ENCODE measurements around the gene SLC17A4.

The SLC17A4 gene

DNA sequence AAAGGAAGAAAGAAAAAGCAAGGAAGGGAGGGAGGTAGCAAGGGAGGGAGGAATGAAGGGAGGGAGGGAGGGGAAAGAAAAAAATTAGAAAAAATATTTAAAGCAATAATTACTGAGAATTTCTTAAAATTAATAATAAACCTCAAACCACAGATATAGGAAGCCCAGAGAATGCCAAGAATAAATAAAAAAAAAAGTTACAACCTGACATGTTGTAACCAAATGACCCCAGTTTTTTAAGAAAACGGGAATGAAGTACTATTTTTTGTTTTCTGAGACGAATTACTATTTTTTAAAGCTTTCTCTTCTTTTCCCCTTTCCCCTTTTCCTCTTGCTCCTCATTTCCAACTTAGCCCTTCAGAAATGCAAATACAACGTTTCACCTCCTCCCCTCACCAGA is 60.7 kb downstream of the SLC17A4 start:
- DNase-seq (ENCODE audit: low read depth): no peak

DNA sequence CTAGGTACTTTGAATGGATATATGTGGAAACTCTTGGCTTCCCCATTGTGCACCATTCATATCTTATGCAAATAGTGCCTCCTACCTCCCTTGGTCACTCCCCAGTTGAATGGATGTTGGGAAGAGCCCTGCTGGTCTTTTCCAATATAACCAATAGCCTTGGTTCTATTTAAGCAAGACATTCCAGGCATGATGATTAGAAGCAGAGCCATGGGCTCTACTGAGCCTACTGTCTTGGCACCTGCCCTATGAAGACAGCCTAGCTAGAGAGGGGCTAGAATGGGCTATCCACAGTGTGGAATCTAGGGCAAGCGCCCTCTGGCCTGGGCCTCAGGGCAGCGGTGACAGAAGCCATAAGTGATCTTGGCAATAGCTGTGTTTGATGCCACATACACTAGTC is 61.7 kb downstream of the SLC17A4 start:
- no peak for DNase-seq (ENCODE audit: low read depth)

DNA sequence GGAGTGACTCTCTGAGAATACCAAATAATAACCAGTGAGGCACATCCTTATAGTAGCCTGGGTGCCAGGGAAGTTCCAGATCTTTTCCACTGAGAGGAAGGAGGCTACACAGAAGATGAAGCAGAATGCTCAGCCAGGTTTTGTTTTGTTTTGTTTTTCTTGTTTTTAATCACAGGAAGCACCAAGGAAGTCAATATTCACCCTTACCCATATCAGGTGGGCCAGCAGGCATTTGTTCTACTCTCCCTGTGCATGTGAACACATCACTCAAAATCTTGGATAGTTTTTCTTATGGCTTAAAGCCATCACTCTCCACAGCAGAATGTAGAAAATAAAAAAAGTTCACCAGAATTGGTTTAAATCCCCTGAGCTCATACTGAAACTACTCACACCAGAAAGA is 66.8 kb downstream of the SLC17A4 start:
- DNase-seq (ENCODE audit: low read depth): no peak

DNA sequence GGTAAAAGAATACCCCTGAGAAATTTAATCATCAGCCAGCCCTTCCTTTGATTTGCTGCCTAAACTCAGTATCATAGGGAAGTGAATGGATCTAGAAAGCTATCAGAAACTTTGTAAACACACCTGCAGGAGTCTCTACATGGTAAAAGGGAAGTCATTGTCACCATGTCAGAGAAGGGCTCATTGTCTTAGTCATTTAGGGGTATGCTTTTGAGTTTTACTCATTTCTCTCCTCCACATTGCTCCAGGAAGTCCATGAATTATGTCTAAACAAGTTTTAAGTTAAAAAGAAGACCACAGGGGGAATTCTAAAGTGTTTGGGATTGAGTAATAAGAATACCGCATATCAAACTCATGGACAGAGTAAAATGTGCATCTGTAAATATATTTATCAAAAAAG is 74.8 kb downstream of the SLC17A4 start:
- DNase-seq (ENCODE audit: low read depth): no peak

DNA sequence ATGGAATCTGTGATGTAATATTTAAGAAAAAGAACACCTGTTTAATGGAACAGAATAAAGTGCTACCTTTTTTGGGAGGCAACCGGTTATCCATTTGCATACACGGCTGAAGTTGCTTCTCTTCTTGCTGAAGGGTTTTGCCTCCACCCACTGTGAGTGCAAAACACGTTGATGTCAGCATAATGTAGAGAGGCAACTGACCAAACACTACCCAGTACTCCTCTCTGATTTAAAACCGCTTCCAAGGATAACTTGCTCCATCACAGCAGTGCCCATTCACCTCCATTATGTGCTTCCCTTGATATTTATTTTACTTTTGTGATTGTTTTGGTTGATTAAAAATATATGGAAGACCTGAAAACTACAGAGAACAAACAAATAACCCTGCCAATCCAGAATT is 75.9 kb downstream of the SLC17A4 start:
- no peak for DNase-seq (ENCODE audit: low read depth)
